Panc1 (cell line): ENCODE measurements around the gene SUPT16H. TPM values are rescaled to one million over a fixed set of nuclear protein-coding genes. Genes with fewer than 3 reads are reported as not detected.

Experiments
- ATAC-seq: fragments of 200-7000 bp; cut with Tn5 transposase; 2 replicates; pipeline ENCODE4 v1.9.1; 2020; ENCODE audit warnings: mild to moderate bottlenecking, moderate library complexity
- BruUV-seq: library from RNA; stranded (reverse); fragments of 400-500 nt; replicated peaks from 2 replicates; lab custom pipeline; 2021; lab: Mats Ljungman, UMichigan
- CTCF ChIA-PET: fragments of 300-600 bp; sonication (Branson Sonifier 250); formaldehyde crosslinking; loops from one replicate; lab custom pipeline; 2022; ENCODE audit warnings: antibody characterized with exemption; lab: Charles Lee
- POLR2A ChIA-PET: fragments of 300-600 bp; sonication (Branson Sonifier 250); formaldehyde crosslinking; loops from one replicate; lab custom pipeline; 2022; ENCODE audit warnings: antibody characterized with exemption; lab: Charles Lee
- DNase-seq: peaks from one replicate; pipeline ENCODE4 v3.0.0-alpha.2; 2010; ENCODE audit warnings: low read depth, low spot score
- H3K27ac ChIP-seq: 2 replicates; pipeline ENCODE4 v1.5.1; 2011; ENCODE audit warnings: mild to moderate bottlenecking, low read length, inconsistent platforms
- H3K27me3 ChIP-seq: fragments of 200-500 bp; sonication (Bioruptor generic); 2 replicates; pipeline ENCODE4 v1.6.0; 2014; ENCODE audit warnings: low read length, inconsistent platforms; ENCODE audit not compliant: control insufficient read depth, insufficient read depth
- H3K36me3 ChIP-seq: fragments of 200-500 bp; sonication (Bioruptor generic); 2 replicates; pipeline ENCODE4 v1.5.1; 2014; ENCODE audit warnings: inconsistent platforms, mild to moderate bottlenecking, low read length, moderate library complexity; ENCODE audit not compliant: control insufficient read depth, insufficient read depth
- H3K4me1 ChIP-seq: 2 replicates; pipeline ENCODE4 v1.5.1; 2011; ENCODE audit warnings: inconsistent platforms, mild to moderate bottlenecking, low read length, moderate library complexity; ENCODE audit not compliant: control insufficient read depth, insufficient read depth
- H3K4me3 ChIP-seq, 2 experiments: 2 replicates each; pipeline ENCODE4 v1.5.1; 2011 to 2012; ENCODE audit warnings: low read depth in 2 of 2, low read length in 2 of 2, mild to moderate bottlenecking in 2 of 2, inconsistent platforms in 1 of 2, moderate library complexity in 1 of 2
- H3K9me3 ChIP-seq: fragments of 200-500 bp; sonication (Bioruptor generic); 2 replicates; pipeline ENCODE4 v1.5.1; 2014; ENCODE audit warnings: low read depth, mild to moderate bottlenecking, inconsistent platforms, low read length, moderate library complexity; ENCODE audit not compliant: control insufficient read depth, insufficient read depth
- CTCF ChIP-seq: fragments of 450-650 bp; IDR thresholded peaks from 2 replicates; pipeline ENCODE4 v1.5.1; 2017; ENCODE audit warnings: mild to moderate bottlenecking
- POLR2AphosphoS5 ChIP-seq: IDR thresholded peaks from 2 replicates; pipeline ENCODE4 v1.6.1; 2012; ENCODE audit warnings: mild to moderate bottlenecking, low read depth, low read length, moderate library complexity
- REST ChIP-seq, 2 experiments: IDR thresholded peaks; 2 replicates each; pipeline ENCODE4 v1.6.1; 2011 to 2012; ENCODE audit warnings: low read depth in 2 of 2, control low read depth in 1 of 2, low read length in 1 of 2, mild to moderate bottlenecking in 1 of 2, moderate library complexity in 1 of 2; ENCODE audit not compliant: insufficient read depth in 1 of 2
- SIN3A ChIP-seq: IDR thresholded peaks from 2 replicates; pipeline ENCODE4 v1.6.1; 2012; ENCODE audit warnings: low read depth, mild to moderate bottlenecking, low read length, moderate library complexity, borderline replicate concordance; ENCODE audit not compliant: insufficient read depth
- TCF7L2 ChIP-seq: IDR thresholded peaks from 2 replicates; pipeline ENCODE4 v1.6.1; 2011; ENCODE audit warnings: mild to moderate bottlenecking, low read depth, low read length, inconsistent platforms
- in situ Hi-C: cut with HindIII; loops from 2 replicates; pipeline ENCODE4 v1.10.0; 2016; ENCODE audit warnings: low sequenced_read_pairs, low pct_unique_long_range_greater_than_20kb
- intact Hi-C: fragments of 100-400 bp; cut with micrococcal nuclease; formaldehyde crosslinking; loops from one replicate; pipeline ENCODE4 v1.10.0; 2022; ENCODE audit not compliant: unreplicated experiment
- total RNA-seq: library from RNA; stranded (reverse); gene quantifications from one replicate; pipeline ENCODE4 v1.2.1, GENCODE V29; 2021; ENCODE audit not compliant: unreplicated experiment

SUPT16H gene
- total RNA-seq, 1 experiment from 2014 or later, result 84.5 TPM

GRCh38 chr14:21414137-21414631, 30.4 kb upstream of the SUPT16H start:
- H3K36me3 ChIP-seq, result peaks cover 40% of the 10 kb centered on the region
- in situ Hi-C loops (no loop called here), intact Hi-C loops (no loop called here)
- ChIA-PET POLR2A (no interaction called here), CTCF (no interaction called here)
- no peak for TF ChIP-seq CTCF
- no peak for TF ChIP-seq TCF7L2
- TF ChIP-seq SIN3A, result no peak
- TF ChIP-seq POLR2AphosphoS5, result no peak
- no peak for TF ChIP-seq REST (IDR thresholded peaks at IDR 0.05; ENCODE audit: insufficient read depth in 1 of 2, low read depth in 2 of 2, low read length in 1 of 2)
- H3K9me3 ChIP-seq, result no peaks in the 10 kb centered on the region
- H3K27me3 ChIP-seq, result no peaks in the 10 kb centered on the region
- ATAC-seq, result no peak
- no peak overlapping the region for H3K4me3 ChIP-seq
- no peaks in the 10 kb centered on the region for H3K4me1 ChIP-seq
- H3K27ac ChIP-seq, result no peak overlapping the region
- no peak for DNase-seq
- BruUV-seq, result no TSS peak

- H3K4me1 ChIP-seq, result no peaks in the 10 kb centered on the region
- no peaks in the 10 kb centered on the region for H3K9me3 ChIP-seq
- DNase-seq, result no peak
- TF ChIP-seq REST (IDR thresholded peaks at IDR 0.05; ENCODE audit: insufficient read depth in 1 of 2, low read depth in 2 of 2, low read length in 1 of 2) (no peak), TCF7L2 (no peak), SIN3A (no peak), CTCF (no peak), POLR2AphosphoS5 (no peak)
- intact Hi-C loops (no loop called here), in situ Hi-C loops (no loop called here)
- TSS peak; percentile 62 for BruUV-seq
- no peak overlapping the region for H3K4me3 ChIP-seq
- H3K36me3 ChIP-seq, result peaks cover 56% of the 10 kb centered on the region
- ATAC-seq, result no peak
- no peak overlapping the region for H3K27ac ChIP-seq
- no peaks in the 10 kb centered on the region for H3K27me3 ChIP-seq
- POLR2A ChIA-PET, result no interaction called here
- CTCF ChIA-PET, result no interaction called here
Observed at GRCh38 chr14:21408147-21408546, 24.3 kb upstream of the SUPT16H start.
